HepG2 (cell line): ENCODE data around the gene INTS2. TPM values are rescaled to one million over a fixed set of nuclear protein-coding genes. Genes with fewer than 3 reads are reported as not detected.

Experiments
- DNMT3B ChIP-seq: conservative IDR thresholded peaks from 2 replicates; pipeline ENCODE4 v1.6.1; 2016; ENCODE audit warnings: missing biosample characterization, control low read depth
- EZH2 ChIP-seq: conservative IDR thresholded peaks from 2 replicates; pipeline ENCODE4 v1.6.1; 2012; ENCODE audit warnings: mild to moderate bottlenecking, low read depth, low read length, moderate library complexity
- HIC2 ChIP-seq: sonication (generic); formaldehyde crosslinking; IDR thresholded peaks from 2 replicates; pipeline ENCODE4 v1.9.0; 2022; ENCODE audit warnings: low read depth, missing genetic modification reagents
- HOXA3 ChIP-seq: sonication (generic); formaldehyde crosslinking; IDR thresholded peaks from 2 replicates; pipeline ENCODE4 v1.5.0; 2020; ENCODE audit warnings: missing genetic modification reagents
- MYPOP ChIP-seq: sonication (generic); formaldehyde crosslinking; IDR thresholded peaks from 2 replicates; pipeline ENCODE4 v1.8.1; 2023; ENCODE audit warnings: mild to moderate bottlenecking, moderate library complexity, missing genetic modification reagents
- NFE2L2 ChIP-seq: fragments of 150-350 bp; IDR thresholded peaks from 2 replicates; pipeline ENCODE4 v1.6.1; 2014; ENCODE audit warnings: low read length
- PHF8 ChIP-seq: sonication (generic); formaldehyde crosslinking; IDR thresholded peaks from 2 replicates; pipeline ENCODE4 v1.5.0; 2020; ENCODE audit warnings: missing genetic modification reagents
- PRMT3 ChIP-seq: sonication (generic); formaldehyde crosslinking; IDR thresholded peaks from 2 replicates; pipeline ENCODE4 v1.8.1; 2022; ENCODE audit warnings: low read depth, mild to moderate bottlenecking, moderate library complexity, missing genetic modification reagents, borderline replicate concordance
- RBM22 ChIP-seq: fragments of 200-400 bp; formaldehyde crosslinking; optimal IDR thresholded peaks from 2 replicates; pipeline ENCODE3; 2017; ENCODE audit warnings: mild to moderate bottlenecking, low read length, moderate library complexity
- RNF2 ChIP-seq: fragments of 450-650 bp; conservative IDR thresholded peaks from 2 replicates; pipeline ENCODE4 v1.6.1; 2016; ENCODE audit warnings: low read depth
- TEAD3 ChIP-seq: optimal IDR thresholded peaks from 2 replicates; pipeline ENCODE3; 2016; ENCODE audit warnings: borderline replicate concordance
- TOE1 ChIP-seq: sonication (generic); formaldehyde crosslinking; IDR thresholded peaks from 2 replicates; pipeline ENCODE4 v1.4.0; 2020; ENCODE audit warnings: mild to moderate bottlenecking, missing genetic modification reagents
- TP53 ChIP-seq: sonication (generic); formaldehyde crosslinking; conservative IDR thresholded peaks from 2 replicates; pipeline ENCODE4 v1.4.0; 2020; ENCODE audit warnings: missing genetic modification reagents
- YY1 ChIP-seq: IDR thresholded peaks from 2 replicates; pipeline ENCODE4 v1.6.1; 2011; ENCODE audit warnings: low read length, low read depth, moderate library complexity, mild to moderate bottlenecking; ENCODE audit not compliant: insufficient read depth, insufficient replicate concordance
- ZBTB33 ChIP-seq: sonication (generic); formaldehyde crosslinking; IDR thresholded peaks from 2 replicates; pipeline ENCODE4 v1.4.0; 2020; ENCODE audit warnings: missing genetic modification reagents
- ZEB1 ChIP-seq: IDR thresholded peaks from 2 replicates; pipeline ENCODE4 v1.6.1; 2012; ENCODE audit warnings: mild to moderate bottlenecking, low read depth, inconsistent platforms; ENCODE audit not compliant: insufficient replicate concordance
- ZKSCAN1 ChIP-seq: fragments of 150-350 bp; IDR thresholded peaks from 2 replicates; pipeline ENCODE4 v1.6.1; 2014; ENCODE audit warnings: low read length
- ZNF101 ChIP-seq: sonication (generic); formaldehyde crosslinking; IDR thresholded peaks from 2 replicates; pipeline ENCODE4 v1.4.0; 2020; ENCODE audit warnings: mild to moderate bottlenecking, low read depth, missing genetic modification reagents, borderline replicate concordance
- ZNF20 ChIP-seq: sonication (generic); formaldehyde crosslinking; IDR thresholded peaks from 2 replicates; pipeline ENCODE4 v1.4.0; 2020; ENCODE audit warnings: mild to moderate bottlenecking, moderate library complexity, missing genetic modification reagents
- ZNF232 ChIP-seq: sonication (generic); formaldehyde crosslinking; IDR thresholded peaks from 2 replicates; pipeline ENCODE4 v1.4.0; 2020; ENCODE audit warnings: missing genetic modification reagents, borderline replicate concordance
- ZNF282 ChIP-seq: fragments of 450-650 bp; IDR thresholded peaks from 2 replicates; pipeline ENCODE4 v1.6.1; 2018; ENCODE audit not compliant: partially characterized antibody
- ZNF296 ChIP-seq: sonication (generic); formaldehyde crosslinking; conservative IDR thresholded peaks from 2 replicates; pipeline ENCODE4 v1.5.0; 2020; ENCODE audit warnings: mild to moderate bottlenecking, missing genetic modification reagents
- ZNF460 ChIP-seq: sonication (generic); formaldehyde crosslinking; IDR thresholded peaks from 2 replicates; pipeline ENCODE4 v1.5.1; 2020; ENCODE audit warnings: missing genetic modification reagents, mild to moderate bottlenecking, borderline replicate concordance
- ZNF468 ChIP-seq: sonication (generic); formaldehyde crosslinking; IDR thresholded peaks from 2 replicates; pipeline ENCODE4 v1.8.0; 2022; ENCODE audit warnings: mild to moderate bottlenecking, moderate library complexity, missing genetic modification reagents
- ZNF546 ChIP-seq: sonication (generic); formaldehyde crosslinking; conservative IDR thresholded peaks from 2 replicates; pipeline ENCODE4 v1.8.1; 2023; ENCODE audit warnings: mild to moderate bottlenecking, missing genetic modification reagents
- polyA plus RNA-seq, 8 experiments: library from polyadenylated mRNA; depleted of rRNA in 3 of 8; stranded (reverse) in 7 of 8; unstranded in 1 of 8; fragments of >200 nt; fragmentation: Illumina TruSeq in 4 of 8; extraction: Trizol in 4 of 8; gene quantifications; 2 replicates each; pipeline versions ENCODE4 v1.2.1 to v1.2.3, GENCODE V29; 2011 to 2016; ENCODE audit warnings: low read depth in 4 of 8, missing spikeins in 1 of 8, mixed read lengths in 1 of 8; ENCODE audit not compliant: insufficient read depth in 1 of 8
- total RNA-seq, 5 experiments: library from RNA; depleted of rRNA; stranded (reverse); fragments of >200 nt; fragmentation: Illumina TruSeq; extraction: Trizol; gene quantifications; 2 replicates each; pipeline ENCODE4 v1.2.3, GENCODE V29; 2016; ENCODE audit warnings: low read depth in 1 of 5

The INTS2 gene
- total and polyA plus RNA-seq, 2 of the 13 experiments (the other 11 are each of a cell fraction or from before 2014, with no cell fraction given), result 20.5 to 30.2 TPM

GRCh38 chr17:61927208-61928100 lies at the start of gene INTS2 (continued):
- TF ChIP-seq MYPOP (peak; percentile 94), ZNF460 (CRISPR knock-in tag) (no peak; the same call in 1 of the 2 replicates), ZNF282 (no peak), ZBTB33 (CRISPR knock-in tag) (0 out of 2 replicates have a peak, but pooled peaks have one; percentile 21), ZEB1 (peak; percentile 59), NFE2L2 (no peak), ZNF232 (CRISPR knock-in tag) (peak; percentile 93), ZNF101 (CRISPR knock-in tag) (no peak; the same call in 1 of the 2 replicates), HOXA3 (CRISPR knock-in tag) (peak; percentile 72), TOE1 (0 out of 2 replicates have a peak, but pooled peaks have one; percentile 66), ZNF546 (CRISPR knock-in tag) (peak; percentile 89; the same call in 1 of the 2 replicates), HIC2 (peak; percentile 69; the same call in 1 of the 2 replicates), EZH2 (no peak), TP53 (no peak), ZNF296 (CRISPR knock-in tag) (peak; percentile 91), PRMT3 (CRISPR knock-in tag) (0 out of 2 replicates have a peak, but pooled peaks have one; percentile 85), DNMT3B (CRISPR knock-in tag) (0 out of 2 replicates have a peak, but pooled peaks have one; percentile 81), RBM22 (peak; percentile 43), TEAD3 (peak; percentile 8), ZNF468 (CRISPR knock-in tag) (peak; percentile 87; the same call in 1 of the 2 replicates), YY1 (peak; percentile 68), ZNF20 (no peak), PHF8 (CRISPR knock-in tag) (peak; percentile 100), RNF2 (0 out of 2 replicates have a peak, but pooled peaks have one; percentile 61), ZKSCAN1 (peak; percentile 60; the same call in 1 of the 2 replicates)
